PC-9 (cell line): Measurements from ENCODE around the gene BTBD18.

Source experiments
- CTCF ChIP-seq: fragments of 200-600 bp; sonication (generic); conservative IDR thresholded peaks from 2 replicates; pipeline ENCODE4 v1.6.1; 2017; ENCODE audit warnings: mixed run types, antibody characterized with exemption, mild to moderate bottlenecking, moderate library complexity
- EZH2 ChIP-seq: fragments of 200-600 bp; sonication (generic); IDR thresholded peaks from 2 replicates; pipeline ENCODE4 v1.8.0; 2017; ENCODE audit warnings: antibody characterized with exemption, low read depth

DNA sequence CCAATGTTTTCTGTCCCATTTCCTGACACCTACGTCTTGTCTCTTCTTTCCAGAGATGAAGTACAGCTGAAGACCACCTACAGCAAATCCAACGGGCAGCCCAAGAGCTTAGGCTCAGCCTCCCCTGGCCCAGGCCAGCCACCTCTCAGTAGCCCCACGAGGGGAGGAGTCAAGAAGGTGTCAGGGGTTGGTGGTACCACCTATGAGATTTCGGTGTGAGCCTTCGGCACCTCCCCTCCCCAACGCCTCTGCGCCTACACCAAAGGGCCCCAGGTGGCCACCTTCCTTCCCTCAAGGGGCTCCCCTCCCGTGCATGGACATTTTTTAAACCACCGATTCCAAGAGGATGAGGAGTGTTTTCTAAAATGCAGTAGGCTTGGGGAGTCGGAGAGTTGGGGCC is 51.8 kb downstream of the BTBD18 start:
- no peak for TF ChIP-seq CTCF
- no peak for TF ChIP-seq EZH2
